ENCODE data around the gene DDX10.
"Not testable (repeated sequence)": the region's sequence is repeated elsewhere in the genome, so short reads cannot be mapped to it uniquely, and the experiment has no call there.

Gene DDX10

DNA sequence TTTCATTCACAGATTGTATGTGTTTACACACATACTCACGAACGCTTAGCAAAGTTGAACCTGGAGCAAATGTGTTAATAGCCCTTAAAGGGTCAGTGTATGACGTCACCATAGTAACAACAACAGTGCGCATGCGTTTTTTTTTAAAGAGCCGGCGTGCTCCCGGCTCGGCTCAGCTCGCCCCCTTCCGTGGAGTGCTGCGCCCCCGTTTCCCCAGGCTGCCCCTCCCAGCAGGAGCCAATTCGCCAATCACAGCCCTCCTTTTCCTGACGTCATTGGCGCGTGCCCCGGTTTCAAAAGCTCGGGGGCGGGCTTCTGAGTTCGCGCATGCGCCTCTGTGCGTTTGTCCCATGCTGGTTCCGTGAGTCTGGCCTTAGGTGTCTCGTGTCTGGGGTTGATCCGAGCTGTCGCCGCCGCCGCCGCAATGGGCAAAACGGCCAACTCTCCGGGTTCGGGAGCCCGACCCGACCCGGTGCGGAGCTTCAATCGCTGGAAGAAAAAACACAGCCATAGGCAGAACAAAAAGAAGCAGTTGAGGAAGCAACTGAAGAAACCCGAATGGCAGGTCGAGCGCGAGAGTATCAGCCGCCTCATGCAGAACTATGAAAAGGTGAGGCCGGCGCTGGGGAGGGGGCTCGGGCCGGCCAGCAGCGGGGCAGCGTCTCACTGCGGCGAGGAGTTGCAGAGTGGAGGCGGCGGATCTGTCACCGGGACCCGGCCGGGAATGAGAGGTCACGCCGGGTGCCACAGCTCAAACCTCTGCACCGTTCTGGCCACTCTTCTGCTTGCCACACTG lies at the start of gene DDX10:
Gene DDX10 (plus strand): TSS at position 340 of the 796 bp plus-strand sequence. CDS start 85 bp downstream, at position 425.
- peak; percentile 98 for DNase-seq

DNA sequence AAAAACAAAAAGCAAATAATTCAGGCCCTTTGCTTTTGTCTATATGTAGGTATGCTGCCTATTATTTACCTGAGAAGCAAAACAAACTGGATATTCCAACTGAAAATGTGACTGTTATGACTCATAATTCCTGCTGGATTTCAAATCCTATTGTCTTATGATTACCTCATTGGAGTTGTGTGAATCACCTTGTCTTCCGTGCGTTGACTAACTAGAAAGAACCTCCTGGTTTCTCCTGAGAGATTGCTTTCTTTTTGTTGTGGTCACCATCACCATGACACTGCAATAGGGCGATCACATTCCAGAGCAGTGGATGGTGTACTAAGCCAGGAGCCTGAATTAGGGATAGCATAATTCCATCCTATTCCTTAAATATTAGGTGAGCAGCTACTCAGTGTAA lies 48.3 kb upstream of the DDX10 start:
- DNase-seq: no peak

- no peak for DNase-seq
Observed at GRCh38 chr11:108617055-108617454, 47.8 kb upstream of the DDX10 start.

- no peak for DNase-seq
Observed at GRCh38 chr11:108618529-108618928, 46.3 kb upstream of the DDX10 start.

- no peak for DNase-seq
Observed at GRCh38 chr11:108620958-108621772, 43.7 kb upstream of the DDX10 start.

GRCh38 chr11:108622341-108622740 lies 42.5 kb upstream of the DDX10 start:
- no peak for DNase-seq

DNA sequence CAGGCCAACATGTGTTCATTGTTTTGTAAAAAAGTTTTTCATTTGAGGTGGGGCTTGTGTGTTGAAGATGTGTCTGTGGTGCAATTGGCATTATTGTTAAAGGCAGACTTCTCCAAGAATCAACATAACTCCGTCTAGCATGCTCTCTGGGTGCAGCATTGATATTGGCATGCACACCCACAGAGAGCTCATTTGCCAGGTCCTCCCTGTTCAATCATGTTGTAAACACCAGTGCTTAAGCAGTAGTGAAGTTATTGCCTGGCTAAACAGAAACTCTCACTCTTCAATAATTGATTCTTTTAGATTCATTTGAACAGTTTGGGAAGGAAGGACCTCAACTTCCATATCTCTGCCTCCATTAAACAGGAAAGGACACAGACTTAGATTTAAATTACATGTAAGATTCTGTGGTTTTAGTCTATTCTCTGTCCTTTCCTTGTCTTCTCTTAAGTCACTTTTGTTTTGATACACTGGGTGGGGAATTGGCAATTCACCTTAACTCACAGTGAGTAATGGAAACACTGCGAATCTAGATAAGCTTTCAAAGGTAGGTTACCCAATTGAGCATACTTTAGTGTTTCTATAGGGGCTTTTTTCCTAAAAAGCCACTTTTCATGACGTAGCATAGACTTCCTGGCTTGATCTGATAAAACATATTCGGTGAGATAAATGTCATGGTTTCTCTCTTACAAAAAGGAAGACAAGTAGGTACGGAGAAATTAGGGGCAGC lies 40.5 kb upstream of the DDX10 start:
- DNase-seq: no peak

DNA sequence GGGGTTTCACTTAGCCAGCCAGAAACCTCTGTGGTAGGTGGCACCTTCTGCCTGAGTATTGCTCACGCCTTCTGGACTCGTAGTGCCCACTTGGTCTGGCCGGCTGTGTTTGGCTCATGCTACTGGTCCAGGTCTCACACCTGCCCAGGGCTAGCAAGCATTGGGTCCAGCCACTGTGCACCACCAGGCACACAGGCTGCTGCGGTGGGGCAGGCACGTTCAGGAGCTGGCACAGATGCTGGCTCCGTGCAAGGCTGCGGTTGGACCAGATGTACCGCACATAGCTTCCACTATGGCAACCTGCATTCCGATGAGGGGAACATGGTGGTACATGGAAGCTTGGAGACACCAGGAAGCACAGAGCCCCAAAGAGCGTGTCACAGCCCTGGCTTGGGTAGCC lies 36.5 kb upstream of the DDX10 start:
- DNase-seq: no peak

- no peak for DNase-seq
Observed at GRCh38 chr11:108628812-108629211, 36.1 kb upstream of the DDX10 start.

- no peak for DNase-seq
Observed at GRCh38 chr11:108629274-108629673, 35.6 kb upstream of the DDX10 start.

DNA sequence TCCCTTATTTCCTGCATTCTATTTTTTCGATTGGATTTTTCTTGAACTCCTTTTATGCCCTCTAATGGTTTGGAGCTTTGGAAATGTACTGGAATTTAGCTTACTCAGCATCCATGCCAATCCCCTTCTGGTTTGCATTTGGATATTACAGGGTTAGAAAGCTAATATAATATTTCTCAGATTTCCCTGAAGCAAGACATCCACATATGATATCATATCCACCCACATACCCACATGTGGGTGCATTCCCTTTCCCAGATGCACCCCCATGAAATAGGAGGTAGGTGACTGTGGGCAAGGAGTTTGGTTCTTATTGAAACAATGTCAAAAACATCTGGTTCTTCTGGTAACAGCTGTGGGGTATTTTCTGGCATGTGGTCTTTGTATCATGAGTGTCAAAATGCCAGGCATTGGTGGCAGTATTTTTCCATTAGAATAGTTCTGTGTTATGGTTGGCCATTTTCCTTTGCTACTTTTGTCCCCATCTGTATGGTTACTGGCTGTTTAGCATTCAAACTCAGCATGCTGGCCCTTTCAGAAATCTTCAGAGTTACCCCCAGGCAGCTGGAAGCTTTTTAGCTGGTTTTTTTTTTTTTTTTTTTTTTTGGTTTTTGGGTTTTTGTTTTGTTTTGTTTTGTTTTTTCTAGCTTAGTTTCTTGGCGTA lies 32.7 kb upstream of the DDX10 start:
- DNase-seq: no peak

GRCh38 chr11:108635106-108635505 lies 29.8 kb upstream of the DDX10 start:
- DNase-seq: no peak

- no peak for DNase-seq
Observed at GRCh38 chr11:108636222-108636621, 28.6 kb upstream of the DDX10 start.

- DNase-seq: no peak
Observed at GRCh38 chr11:108639146-108639545, 25.7 kb upstream of the DDX10 start.

DNA sequence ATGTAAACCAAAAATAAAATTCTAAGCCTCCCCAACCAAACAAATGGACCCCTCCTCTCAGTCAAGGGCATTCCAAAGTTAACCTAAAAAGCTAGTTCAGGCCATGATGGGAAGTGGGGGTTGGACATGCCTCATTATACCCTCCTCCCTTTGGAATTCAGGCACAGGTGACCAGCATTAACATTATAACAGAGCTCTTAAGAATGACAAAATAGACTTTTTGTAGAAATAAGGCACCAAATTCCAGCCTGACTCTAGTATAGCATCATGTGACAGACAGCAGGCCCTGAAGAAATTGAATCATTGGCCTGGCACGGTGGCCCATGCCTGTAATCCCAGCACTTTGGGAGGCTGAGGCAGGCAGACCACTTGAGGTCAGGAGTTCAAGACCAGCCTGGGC lies 23.1 kb upstream of the DDX10 start:
- DNase-seq: not testable (repeated sequence)

GRCh38 chr11:108643974-108644373 lies 20.9 kb upstream of the DDX10 start:
- no peak for DNase-seq

DNA sequence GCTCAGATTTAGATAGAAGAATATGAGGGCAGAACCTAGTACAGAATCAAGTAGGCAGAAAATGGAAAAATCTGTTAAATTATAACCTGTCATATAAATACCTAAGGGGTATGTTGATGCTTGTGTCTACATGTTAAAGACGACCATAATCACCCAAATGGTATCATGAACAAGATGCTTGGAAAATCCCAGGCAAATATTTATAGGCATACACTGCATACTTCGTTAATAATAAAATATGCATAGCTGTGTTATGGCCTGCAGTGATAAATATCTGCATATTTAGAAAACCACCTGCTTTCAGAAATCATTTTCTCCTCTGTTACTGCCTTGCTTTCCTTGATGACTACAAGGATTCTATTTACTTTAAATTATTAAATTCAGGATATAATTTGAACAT lies 18.9 kb upstream of the DDX10 start:
- DNase-seq: no peak

DNA sequence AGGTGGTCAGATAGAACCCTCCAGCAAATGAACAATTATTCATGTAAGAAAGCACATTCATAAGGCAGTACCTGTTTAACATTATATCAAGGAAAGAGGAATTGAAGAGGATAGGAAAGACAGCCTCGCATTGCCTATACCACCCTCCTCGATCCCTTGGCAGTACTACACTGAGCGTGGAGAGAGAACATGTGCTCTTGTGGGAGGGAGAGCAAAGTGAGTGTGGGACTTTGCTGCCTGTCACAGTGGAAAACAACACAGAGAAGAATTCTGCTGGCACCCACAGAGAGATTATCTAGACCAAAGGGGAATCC lies 17.5 kb upstream of the DDX10 start:
- no peak for DNase-seq

GRCh38 chr11:108647701-108648527 lies 17.0 kb upstream of the DDX10 start:
- peak; percentile 77 for DNase-seq

DNA sequence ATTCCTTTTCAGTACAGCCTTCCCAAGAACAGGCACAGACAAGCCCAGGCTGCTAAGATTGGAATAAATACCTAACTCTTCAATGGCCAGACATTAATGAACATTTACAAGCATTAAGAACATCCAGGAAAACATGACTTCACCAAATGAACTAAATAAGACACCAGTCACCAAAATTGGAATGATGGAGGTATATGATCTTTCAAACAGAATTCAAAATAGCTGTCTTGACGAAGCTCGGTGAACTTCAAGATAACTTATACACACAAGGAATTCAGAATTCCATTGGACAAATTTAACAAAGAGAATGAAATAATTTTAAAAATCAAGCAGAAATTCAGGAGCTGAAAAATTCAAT lies 16.4 kb upstream of the DDX10 start:
- DNase-seq: no peak

DNA sequence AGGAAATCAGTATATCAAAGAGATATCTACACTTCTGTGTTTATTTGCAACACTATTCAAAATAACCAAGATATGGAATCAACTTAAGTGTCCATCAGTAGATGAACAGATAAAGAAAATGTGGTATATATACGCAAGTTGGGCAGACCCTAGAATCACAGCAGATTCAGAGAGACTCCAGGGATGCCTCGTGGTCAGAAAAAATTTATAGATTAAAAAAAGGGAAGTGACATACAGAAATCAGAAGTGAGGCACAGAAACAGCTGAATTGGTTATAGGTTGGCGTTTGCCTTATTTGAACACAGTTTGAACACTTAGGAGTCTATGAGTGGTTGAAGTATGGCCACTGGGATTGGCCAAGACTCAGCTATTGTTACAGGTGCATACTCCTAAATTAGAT lies 10.8 kb upstream of the DDX10 start:
- DNase-seq: not testable (repeated sequence)

- DNase-seq: peak; percentile 31
Observed at GRCh38 chr11:108654994-108655631, 9.8 kb upstream of the DDX10 start.
